HG03469 (cell line): ENCODE measurements around the gene LGALS7.

Source experiments
- ATAC-seq: cut with Tn5 transposase; IDR thresholded peaks from one replicate; pipeline ENCODE4 v1.9.1; 2021; ENCODE audit warnings: mild to moderate bottlenecking, moderate library complexity, moderate number of reproducible peaks; ENCODE audit not compliant: unreplicated experiment

Gene LGALS7

DNA sequence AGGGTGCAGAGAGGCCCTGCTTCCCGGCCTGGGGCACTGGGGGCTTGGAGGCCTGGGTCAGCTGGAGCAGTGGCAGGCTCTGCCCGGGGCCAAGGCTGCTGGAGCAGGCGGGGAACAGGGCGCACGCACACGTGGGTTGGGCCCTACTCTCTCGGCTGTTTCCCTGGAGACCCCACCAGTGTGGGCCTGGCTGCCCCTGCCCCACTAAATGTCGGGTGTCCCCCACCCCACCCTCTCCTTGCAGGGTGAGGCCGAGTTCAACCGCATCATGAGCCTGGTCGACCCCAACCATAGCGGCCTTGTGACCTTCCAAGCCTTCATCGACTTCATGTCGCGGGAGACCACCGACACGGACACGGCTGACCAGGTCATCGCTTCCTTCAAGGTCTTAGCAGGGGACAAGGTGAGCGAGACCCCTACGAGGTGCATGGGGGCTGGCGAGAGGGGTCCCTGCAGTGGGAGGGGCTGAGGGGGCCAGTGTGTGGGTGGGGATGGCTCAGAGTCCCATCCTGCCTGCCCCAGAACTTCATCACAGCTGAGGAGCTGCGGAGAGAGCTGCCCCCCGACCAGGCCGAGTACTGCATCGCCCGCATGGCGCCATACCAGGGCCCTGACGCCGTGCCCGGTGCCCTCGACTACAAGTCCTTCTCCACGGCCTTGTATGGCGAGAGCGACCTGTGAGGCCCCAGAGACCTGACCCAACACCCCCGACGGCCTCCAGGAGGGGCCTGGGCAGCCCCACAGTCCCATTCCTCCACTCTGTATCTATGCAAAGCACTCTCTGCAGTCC is 44.4 kb downstream of the LGALS7 start:
- ATAC-seq, result no peak

GRCh38 chr19:38727868-38728660 is 45.3 kb downstream of the LGALS7 start:
- no peak for ATAC-seq

DNA sequence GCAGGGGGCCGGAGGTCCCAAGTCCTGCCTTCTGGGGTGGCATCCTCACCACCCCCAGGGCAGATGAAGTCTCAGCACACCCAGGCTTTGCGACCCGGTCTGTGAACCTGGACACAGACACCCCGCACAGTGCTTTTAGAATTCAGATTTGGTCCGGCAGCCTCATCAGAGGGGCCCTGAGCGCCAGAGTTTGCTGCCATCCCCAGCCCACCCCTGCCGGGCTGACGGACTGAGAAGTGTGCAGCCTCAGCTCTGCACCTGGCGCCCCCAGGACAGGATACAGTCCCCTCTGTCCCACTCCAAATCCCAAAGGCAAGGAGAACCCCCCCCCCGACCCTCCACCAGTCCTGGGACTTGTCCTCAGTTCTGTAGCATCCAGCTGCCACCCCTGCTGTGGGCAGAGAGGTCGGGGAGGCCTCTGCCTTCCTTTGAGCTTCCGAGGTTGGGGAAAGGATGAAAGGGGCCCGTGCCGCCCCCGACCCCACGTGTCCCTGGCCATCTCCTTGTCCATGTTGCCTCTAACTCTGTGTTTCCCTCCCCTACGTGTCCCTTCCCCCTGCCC is 45.9 kb downstream of the LGALS7 start:
- no peak for ATAC-seq

DNA sequence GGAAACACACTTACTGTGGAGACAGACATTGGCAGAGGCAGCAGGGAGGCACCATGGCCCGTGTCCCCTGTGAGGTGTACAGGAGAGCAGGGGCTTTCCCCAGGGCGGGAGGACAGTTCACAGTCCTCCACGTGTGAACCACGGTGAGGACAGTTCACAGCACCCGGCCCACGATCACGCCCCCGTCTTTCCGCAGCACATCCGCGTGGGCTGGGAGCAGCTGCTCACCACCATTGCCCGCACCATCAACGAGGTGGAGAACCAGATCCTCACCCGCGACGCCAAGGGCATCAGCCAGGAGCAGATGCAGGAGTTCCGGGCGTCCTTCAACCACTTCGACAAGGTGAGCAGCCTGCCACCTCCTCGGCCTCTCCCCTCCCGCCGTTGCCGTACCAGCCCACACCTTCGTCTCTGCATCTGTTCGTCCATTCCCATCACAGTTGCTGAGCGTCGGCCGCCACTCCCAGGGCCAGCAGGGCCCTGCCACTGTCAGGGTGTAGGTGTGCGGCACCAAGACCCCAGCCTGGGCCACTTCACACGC is 46.5 kb downstream of the LGALS7 start:
- no peak for ATAC-seq

DNA sequence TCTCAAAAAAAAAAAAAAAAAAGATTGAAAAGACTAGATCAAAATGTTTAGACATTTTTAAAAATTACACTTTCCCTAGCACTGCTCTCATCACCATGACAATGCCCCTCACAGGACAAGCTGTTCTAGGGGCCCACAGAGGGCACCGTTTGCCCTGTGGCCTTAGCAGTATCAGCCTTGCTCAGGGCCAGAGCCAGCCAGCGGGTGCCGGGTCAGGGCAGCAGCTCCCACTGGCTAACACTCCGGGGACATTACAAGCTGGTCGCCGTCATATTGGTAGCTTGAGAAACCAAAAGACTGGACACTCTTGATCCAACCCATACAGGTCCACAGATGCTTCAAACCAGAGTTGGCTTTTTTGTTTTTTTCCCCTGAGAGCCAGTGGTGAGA is 47.0 kb downstream of the LGALS7 start:
- no peak for ATAC-seq

- no peak for ATAC-seq
These were observed 47.6 kb downstream of the LGALS7 start for GRCh38 chr19:38725469-38726283.

- no peak for ATAC-seq
These were observed 49.1 kb downstream of the LGALS7 start for GRCh38 chr19:38723990-38724854.

DNA sequence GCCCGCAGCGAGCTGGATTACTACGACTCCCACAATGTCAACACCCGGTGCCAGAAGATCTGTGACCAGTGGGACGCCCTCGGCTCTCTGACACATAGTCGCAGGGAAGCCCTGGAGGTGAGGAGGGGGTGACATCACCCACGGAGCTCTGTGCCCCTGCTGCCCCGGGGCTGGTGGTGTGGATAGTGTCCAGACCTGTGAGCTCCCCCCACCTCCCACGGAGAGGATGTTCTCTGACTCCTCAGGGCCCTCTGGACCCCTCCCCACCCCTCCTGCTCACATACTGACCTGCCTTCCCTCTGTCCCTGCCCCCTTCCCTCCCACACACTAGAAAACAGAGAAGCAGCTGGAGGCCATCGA is 49.7 kb downstream of the LGALS7 start:
- ATAC-seq, result no peak

- no peak for ATAC-seq
These were observed 50.2 kb downstream of the LGALS7 start for GRCh38 chr19:38722947-38723605.

- no peak for ATAC-seq
These were observed 51.1 kb downstream of the LGALS7 start for GRCh38 chr19:38721979-38722773.

- ATAC-seq, result no peak
These were observed 51.8 kb downstream of the LGALS7 start for GRCh38 chr19:38721496-38721895.
